ENCODE measurements around the gene TUBA3C. TPM values are rescaled to one million over a fixed set of nuclear protein-coding genes. Genes with fewer than 3 reads are reported as not detected.

TUBA3C gene
- polyA plus RNA-seq, 1 donor, result not detected

DNA sequence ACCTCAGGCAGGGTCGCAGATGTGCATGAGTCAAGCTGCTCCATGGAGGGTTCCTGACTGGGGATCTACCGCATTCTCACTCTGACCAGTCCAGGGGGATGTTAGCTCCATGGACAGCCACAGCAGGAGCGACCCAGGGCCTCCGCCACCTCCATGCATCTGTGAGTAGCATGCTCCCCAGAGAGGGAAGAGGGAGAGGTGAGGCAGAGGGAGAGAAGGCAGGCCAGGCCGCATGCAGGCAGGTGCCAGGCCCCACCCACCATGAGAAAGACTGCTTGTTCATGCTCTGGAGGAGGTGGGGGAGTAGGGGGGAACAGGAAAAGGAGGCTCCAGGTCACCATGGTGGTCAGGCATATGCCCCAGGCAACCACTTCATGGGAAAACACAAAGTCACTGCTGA is 20.3 kb downstream of the TUBA3C start:
- no peak for DNase-seq

DNA sequence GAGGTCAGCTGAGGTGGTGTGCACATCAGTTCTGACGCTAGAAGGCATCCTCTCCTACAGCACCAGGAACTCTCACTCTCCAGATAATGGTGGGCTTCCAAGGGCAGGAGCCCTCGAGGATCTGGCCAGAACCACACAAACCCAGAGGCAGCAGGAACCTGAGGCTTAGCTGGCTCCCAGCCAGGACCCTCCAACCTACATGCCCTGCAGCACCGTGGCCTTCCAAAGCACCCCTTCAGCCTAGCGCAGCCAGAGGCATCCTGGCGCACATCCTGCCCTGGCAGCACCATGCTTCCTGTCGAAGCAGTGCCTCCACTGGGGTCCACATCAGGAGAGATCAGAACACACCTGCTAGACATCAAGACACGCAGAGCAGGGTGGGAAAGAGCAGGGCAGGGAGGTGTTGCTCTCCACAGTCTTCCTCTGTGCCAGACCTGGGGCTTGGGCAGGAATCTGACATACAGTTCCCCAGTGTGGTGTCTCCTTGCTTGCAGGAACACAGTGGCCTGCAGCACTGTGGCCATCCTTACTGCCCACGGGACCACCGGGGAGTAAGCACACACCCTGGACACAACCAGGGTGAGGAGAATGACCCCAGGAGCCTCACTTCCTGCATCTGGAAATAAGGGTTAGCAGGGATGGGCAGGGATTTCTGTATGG is 21.7 kb downstream of the TUBA3C start:
- DNase-seq, result no peak

DNA sequence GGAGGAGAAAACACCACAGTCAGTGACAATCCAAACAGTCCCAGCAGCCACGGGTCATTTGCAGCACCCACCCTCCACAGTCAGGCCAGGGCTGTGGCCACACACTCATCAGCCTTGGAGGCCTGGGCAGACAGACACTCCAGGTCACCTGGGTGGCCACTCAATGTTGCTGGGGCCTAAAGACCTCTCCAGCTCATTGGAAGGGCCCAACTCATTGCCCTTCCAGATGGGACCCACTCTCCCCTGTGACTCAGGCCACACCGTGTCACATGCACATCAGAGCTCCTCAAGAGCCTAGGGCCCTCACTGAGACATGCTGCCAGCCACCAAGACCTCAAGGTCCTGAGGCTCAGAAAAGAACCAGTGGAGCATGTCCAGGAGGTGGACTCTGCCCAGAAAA is 22.4 kb downstream of the TUBA3C start:
- no peak for DNase-seq

DNA sequence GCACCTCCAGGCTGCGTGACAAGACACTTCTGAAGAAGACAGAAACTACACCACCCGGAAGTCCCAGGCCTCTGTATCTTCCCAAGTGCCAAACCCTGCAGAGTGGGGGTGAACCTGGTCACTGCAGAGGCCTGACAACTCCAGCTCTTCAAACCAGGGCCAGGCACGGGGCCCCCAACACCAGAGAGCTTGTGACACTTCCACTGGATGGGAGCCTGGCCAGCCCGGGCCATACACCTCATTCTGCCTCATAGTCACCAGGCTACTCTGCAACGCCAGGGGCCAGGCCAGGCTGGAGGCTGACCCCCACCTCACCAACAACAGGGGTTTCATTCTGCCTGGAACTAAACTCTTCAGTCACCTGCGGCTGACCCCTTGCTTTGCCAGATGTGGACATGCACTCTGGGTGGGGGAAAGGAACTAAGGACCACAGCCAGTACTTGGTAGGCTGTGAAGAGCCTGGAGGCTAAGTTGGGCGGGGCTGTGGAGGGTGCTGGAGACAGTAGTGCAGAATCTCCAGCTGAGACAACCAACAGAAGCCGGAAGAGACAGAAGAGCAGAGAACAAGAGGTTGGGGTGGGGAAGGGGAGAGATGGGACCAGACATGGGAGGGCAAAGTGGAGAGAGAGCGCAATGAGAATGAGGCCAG is 23.0 kb downstream of the TUBA3C start:
- no peak for DNase-seq

DNA sequence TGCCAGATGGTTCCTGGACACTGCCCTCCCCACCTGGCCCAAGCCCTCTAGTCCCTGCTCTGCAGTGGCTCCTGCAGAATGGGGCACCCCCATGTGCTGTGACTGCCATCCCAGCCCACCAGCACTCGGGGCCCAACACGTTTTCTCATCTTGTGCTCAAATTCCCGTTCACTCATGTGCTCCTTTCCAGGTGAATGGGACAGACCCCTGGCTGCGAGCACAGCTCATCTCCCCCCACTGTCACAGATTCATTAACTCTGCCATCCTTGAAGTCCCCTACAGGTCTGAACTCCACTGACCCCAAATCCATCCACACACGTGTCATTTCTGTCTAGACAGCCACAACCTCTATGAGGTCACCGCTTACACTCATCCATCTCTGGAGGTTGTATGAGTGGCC is 23.6 kb downstream of the TUBA3C start:
- DNase-seq, result no peak

DNA sequence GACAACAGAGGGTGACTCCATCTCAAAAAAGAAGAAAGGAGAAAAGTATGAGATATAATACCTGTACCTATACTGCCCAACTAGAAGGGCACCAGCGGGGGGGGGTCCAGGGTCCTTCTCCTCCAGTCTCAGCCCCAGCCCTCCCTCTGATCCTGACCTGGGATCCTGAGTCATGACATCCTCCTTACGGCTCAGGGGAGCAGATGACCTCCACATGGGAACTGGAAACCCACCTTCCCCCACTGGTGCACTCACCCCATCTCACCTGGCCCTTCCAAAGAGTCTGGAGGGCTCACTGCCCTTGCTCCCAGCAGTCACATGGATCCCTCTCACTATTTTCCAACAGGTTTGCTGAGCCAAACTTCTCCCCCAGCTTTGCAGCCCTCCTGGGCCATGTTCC is 24.2 kb downstream of the TUBA3C start:
- no peak for DNase-seq

DNA sequence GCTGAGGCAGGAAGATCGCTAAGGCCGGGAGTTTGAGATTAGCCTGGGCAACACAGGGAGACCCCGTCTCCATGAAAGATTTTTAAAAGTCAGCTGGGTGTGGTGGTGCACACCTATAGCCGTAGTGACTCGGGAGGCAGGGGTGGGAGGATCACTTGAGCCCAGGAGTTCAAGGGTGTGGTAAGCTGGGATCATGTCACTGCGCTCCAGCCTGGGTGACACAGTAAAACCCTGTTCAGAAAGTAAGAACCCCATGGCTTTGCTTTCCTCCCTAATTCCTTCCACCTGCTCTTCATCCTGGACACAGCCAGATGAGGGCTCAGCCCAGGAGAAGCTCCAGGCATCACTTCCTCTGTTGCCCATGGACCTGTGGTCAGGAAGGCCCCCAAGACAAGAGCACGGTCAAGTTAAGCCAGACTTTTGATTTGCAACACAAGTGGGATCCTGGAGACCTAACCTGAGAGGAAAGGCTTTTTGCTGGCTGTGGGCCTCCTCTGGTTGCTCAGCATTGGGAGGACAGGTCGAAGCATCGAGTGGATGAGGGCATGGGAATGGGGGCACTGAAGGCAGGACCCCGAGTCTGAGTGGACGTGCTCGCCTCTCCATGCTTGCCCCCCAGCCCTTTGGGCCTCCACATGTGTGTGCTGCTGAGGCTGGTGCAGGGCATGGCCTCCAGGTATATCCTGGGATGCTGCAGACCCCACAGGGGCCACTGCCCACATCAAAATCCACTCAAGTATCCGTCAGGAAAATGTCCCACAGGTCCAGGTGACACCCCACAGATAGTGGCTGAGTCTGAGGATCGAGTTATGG is 25.4 kb downstream of the TUBA3C start:
- DNase-seq, result no peak

DNA sequence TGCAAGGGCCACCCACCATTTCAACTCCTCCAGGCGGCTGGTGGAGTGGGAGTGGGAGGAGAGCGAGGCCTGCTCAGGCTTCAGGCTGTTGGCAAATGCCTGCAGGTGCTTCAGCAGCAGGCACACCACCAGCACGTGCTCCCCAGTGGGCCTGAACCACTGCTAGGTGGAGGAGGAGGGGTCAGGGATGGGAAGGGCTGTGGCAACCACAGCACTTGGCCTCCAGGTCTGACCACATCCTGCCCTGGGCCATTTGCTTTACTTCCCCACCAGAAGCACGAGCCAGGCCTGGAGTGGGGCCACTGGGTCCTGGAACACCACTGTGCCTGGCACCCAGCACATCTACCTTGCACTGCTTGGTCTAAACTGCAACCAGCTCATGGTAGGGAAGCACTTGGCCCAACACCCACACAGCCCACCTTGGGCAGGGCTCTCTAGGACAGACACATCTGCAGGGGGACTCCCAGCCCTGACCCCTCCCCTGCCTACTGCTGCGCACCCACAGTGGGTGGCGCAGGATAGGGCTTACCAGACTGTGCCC is 26.2 kb downstream of the TUBA3C start:
- DNase-seq, result no peak

DNA sequence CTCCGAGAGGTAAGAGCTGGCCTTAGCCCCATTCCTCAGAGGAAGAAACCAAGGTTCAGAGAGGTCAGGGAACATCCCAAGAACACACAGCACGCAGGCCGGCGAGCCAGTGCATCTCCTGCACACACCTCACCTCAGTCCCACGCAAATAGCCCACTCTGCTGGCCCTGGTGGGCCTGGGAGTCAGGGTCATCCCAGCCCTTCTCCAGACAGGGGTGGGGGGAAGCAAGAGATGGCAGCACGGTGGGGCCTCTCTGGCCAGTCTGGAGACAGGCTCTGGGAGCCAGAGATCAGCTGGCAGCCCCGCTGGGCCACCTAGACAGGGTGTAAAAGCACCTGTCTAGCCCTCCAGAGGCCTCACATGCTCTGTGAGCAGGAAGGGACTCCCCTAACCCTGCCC is 26.8 kb downstream of the TUBA3C start:
- DNase-seq, result no peak

DNA sequence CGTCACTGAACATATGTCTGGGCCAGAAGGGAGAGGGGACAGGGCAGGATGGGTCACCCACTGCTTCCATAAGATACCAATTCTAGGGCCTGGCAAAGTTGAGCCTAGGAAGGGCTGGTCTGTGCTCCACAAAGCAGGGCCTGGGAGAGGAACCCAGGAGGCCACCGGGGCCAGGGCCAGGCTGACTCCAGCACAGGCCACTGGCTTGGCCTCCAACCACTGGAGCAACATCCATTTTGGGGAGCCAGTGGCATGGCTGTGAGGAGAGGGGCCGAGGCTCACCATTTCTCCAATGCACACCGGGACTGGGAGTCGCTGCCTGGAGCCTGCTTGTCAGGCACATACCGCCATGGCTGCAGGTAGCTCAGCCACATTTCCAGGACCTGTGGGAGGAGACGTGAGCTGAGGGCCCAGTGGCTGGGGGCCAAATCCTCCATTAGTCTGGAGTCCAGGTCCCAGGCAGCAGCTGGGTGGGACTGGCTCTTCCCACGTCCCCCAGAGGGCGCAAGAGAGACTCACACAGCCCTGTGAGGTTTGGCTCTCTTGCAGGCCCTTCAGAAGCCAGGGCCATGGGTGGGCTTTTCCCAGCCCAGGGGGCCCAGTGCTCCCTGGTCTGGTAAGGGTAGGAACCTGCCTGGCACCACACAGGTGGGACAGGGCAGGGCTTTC is 27.7 kb downstream of the TUBA3C start:
- no peak for DNase-seq

DNA sequence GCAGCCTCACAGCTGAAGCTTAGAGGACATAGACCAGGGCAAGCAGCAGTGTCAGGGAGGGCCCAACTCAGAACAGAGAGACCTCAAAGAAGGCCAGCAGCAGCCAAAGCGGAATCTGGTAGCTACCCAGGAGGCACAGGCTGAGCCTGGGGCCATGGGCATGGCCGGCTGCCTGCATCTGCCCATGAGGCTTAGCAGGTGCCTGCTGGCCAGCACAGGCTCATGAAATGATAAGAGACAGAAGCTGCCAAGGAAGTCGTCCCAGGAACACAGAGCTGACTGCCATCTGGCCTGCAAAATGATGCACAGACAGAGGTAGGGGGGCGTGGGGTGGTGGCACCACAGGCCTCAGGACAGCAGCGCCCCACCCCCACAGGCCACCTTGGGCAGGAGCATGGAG is 29.2 kb downstream of the TUBA3C start:
- no peak for DNase-seq

DNA sequence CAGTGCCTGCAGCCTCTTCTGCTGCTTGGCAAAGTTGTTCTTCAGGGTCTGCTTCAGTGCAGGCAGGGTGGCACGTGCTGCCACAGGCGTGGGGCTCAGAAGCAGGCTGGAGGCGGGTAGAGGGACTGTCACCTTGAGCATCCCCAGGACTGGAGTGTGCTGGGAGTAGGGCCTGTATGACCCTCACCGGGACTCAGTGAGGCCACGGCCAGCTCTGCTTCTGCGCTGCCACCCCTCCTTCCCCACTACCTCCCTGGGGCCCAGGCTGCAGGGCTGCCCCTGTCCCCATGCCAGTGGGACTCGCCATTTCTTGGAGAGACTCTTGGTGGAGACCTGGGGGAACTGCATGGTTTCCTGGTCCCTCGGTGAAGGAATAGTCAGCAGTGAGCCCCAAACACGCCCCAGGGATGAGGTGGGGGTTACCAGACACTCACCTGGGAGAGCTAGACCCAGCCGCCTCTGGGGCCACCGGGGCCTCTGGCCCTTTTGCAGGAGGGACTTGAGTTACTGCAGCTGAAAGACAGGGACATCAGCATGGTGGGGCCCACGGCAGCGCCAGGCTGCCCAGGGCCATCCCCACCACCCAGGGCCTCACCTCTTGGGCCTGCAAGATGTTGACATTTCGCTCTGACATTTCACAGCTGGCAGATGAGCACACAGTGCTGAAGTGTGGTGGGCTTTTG is 29.9 kb downstream of the TUBA3C start:
- DNase-seq, result no peak

DNA sequence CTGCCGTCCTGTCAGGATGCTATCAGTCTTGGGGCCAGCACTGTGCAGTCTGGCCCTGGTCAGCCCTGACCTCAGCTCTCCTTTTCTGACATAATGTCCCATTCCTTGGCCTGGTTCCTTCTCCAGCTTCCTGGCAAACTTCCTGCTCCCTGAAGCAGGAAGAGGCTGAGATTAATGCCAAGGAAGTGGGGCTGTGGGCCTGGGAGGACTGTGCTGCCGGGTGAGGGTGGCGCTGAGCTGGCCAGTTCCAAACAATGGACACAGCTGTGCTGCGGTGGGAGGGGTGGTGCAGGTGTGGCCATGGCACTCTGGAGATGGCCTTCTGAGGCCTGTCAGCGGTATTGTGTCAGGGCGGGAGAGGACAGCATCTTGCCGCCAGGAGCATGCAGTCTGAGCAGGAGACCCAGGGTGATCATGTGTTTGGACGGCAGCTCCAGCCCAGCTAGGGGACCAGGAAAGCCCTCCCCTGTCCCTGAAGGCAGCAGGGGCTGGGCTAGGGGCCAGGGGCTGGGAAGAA is 30.9 kb downstream of the TUBA3C start:
- no peak for DNase-seq

DNA sequence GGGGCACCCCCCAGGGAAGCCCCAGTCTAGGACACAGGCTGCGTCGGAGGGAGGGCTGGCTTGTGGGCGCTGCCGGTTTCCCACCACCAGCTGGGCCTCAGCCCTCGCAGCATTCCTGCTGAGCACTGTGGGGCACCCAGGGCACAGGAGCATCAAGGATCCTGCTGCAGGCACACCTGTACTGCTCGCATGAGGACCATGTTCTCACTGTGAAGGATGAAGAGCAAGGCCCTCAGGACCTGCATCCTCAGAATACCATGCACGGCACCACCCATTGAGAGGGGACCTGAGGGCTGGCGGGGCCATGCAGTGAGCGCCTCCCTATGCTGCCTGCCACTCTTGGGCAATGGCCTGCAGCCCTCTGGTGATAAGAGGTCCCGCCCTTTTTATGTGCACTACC is 31.4 kb downstream of the TUBA3C start:
- no peak for DNase-seq

DNA sequence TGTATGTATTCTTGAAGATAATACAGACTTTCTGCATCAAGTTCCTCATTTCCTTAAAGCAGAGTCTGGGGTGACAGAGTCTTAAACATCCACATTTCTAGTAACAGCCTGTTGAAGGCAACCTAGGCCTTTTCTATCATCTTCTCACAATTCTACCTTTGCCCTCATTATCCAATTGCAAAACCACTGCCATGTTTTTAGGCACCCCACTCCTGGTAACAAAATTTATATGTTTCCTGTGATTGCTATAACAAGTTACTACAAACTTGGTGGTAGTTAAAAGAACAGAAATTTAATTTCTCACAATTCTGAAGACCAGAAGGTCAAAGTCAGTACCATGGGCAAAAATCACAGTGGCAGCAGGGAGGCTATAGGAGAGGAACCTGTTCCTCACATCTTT is 33.1 kb downstream of the TUBA3C start:
- no peak for DNase-seq

Data from left kidney (tissue), 2 donors.